ENCODE data around the gene SCAF8. TPM values are rescaled to one million over a fixed set of nuclear protein-coding genes. Genes with fewer than 3 reads are reported as not detected.

The SCAF8 gene
- total and polyA plus RNA-seq, 2 of the 4 experiments (the other 2 are of a cell fraction), result 16.1 to 23.5 TPM

DNA sequence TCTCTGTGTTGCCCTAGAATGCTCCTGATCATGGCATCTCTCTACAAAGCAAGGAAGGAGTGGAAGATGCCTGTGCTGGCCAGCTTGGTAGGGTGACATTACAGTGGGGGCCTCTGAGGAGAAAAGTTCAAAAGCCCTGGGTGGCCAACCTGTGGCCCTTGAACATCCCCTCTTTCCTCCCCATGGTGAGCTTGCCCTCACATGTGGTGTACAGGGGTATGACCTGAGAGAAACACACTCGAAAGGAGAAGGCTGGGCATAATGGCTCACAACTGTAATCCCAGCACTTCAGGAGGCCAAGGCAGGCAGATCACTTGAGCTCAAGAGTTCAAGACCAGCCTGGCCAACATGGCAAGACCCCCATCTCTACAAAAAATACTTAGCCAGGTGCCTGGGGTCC lies 36.6 kb upstream of the SCAF8 start:
- no peaks in the 10 kb centered on the region for H4K20me1 ChIP-seq (ENCODE audit: insufficient read depth, low read length)
- in situ Hi-C loops (cut with MboI; ENCODE audit: low sequenced_read_pairs), result no loop called here
- no peak overlapping the region for H3K23ac ChIP-seq (ENCODE audit: low read depth, low read length)
- no peak overlapping the region for H3K14ac ChIP-seq (replicated peaks; ENCODE audit: low read depth, low read length)
- TF ChIP-seq, protein P1, sequence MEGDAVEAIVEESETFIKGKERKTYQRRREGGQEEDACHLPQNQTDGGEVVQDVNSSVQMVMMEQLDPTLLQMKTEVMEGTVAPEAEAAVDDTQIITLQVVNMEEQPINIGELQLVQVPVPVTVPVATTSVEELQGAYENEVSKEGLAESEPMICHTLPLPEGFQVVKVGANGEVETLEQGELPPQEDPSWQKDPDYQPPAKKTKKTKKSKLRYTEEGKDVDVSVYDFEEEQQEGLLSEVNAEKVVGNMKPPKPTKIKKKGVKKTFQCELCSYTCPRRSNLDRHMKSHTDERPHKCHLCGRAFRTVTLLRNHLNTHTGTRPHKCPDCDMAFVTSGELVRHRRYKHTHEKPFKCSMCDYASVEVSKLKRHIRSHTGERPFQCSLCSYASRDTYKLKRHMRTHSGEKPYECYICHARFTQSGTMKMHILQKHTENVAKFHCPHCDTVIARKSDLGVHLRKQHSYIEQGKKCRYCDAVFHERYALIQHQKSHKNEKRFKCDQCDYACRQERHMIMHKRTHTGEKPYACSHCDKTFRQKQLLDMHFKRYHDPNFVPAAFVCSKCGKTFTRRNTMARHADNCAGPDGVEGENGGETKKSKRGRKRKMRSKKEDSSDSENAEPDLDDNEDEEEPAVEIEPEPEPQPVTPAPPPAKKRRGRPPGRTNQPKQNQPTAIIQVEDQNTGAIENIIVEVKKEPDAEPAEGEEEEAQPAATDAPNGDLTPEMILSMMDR (conservative IDR thresholded peaks at IDR 0.05; ENCODE audit: low read depth, low read length), result no peak
- no peak for TF ChIP-seq POLR2A (IDR thresholded peaks at IDR 0.05; ENCODE audit: low read depth, low read length)
- no peak for TF ChIP-seq MAZ (IDR thresholded peaks at IDR 0.05; ENCODE audit: borderline replicate concordance, low read depth, low read length)
- TF ChIP-seq CEBPB (IDR thresholded peaks at IDR 0.05; ENCODE audit: low read depth, low read length), result no peak
- TF ChIP-seq RFX5 (IDR thresholded peaks at IDR 0.05; ENCODE audit: low read depth, low read length), result no peak
- TF ChIP-seq, protein P2, sequence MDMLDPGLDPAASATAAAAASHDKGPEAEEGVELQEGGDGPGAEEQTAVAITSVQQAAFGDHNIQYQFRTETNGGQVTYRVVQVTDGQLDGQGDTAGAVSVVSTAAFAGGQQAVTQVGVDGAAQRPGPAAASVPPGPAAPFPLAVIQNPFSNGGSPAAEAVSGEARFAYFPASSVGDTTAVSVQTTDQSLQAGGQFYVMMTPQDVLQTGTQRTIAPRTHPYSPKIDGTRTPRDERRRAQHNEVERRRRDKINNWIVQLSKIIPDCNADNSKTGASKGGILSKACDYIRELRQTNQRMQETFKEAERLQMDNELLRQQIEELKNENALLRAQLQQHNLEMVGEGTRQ (IDR thresholded peaks at IDR 0.05; ENCODE audit: low read depth, low read length), result no peak
- TF ChIP-seq MXI1 (IDR thresholded peaks at IDR 0.05; ENCODE audit: borderline replicate concordance, low read depth, low read length), result no peak
- no peak for TF ChIP-seq FOS (IDR thresholded peaks at IDR 0.05; ENCODE audit: low read depth, low read length)
- TF ChIP-seq BHLHE40 (IDR thresholded peaks at IDR 0.05; ENCODE audit: low read depth, low read length), result no peak
- no peak for TF ChIP-seq NFE2L2 (IDR thresholded peaks at IDR 0.05; ENCODE audit: low read depth, low read length)
- no peak for TF ChIP-seq MAFK (IDR thresholded peaks at IDR 0.05; ENCODE audit: low read depth, low read length)
- TF ChIP-seq, protein P3, sequence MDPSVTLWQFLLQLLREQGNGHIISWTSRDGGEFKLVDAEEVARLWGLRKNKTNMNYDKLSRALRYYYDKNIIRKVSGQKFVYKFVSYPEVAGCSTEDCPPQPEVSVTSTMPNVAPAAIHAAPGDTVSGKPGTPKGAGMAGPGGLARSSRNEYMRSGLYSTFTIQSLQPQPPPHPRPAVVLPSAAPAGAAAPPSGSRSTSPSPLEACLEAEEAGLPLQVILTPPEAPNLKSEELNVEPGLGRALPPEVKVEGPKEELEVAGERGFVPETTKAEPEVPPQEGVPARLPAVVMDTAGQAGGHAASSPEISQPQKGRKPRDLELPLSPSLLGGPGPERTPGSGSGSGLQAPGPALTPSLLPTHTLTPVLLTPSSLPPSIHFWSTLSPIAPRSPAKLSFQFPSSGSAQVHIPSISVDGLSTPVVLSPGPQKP (IDR thresholded peaks at IDR 0.05; ENCODE audit: borderline replicate concordance, low read depth, low read length), result no peak
- no peak for TF ChIP-seq CHD1 (IDR thresholded peaks at IDR 0.05; ENCODE audit: low read depth, low read length)
- no peak overlapping the region for H4K5ac ChIP-seq (ENCODE audit: low read depth, low read length)
- H3K27ac ChIP-seq (ENCODE audit: insufficient read depth, low read length), result no peak overlapping the region
- no peaks in the 10 kb centered on the region for H3K79me1 ChIP-seq (ENCODE audit: low read depth in 1 of 2, low read length in 2 of 2)
- CTCF ChIA-PET, result no interaction called here
- WGBS, 2 experiments (ENCODE audit: extremely low coverage in 2 of 2, insufficient read length in 1 of 2), result no CpG with 5 or more reads among the region's 1 CpG
- POLR2A ChIA-PET (ENCODE audit: unreplicated experiment), result no interaction called here
- no peak overlapping the region for H4K8ac ChIP-seq (ENCODE audit: low read depth in 2 of 2, low read length in 2 of 2)
- no peak overlapping the region for H2AK5ac ChIP-seq (ENCODE audit: low read depth, low read length)
- DNase-seq, result no peak
- no peaks in the 10 kb centered on the region for H3K27me3 ChIP-seq (ENCODE audit: control insufficient read depth, insufficient read depth, low read length)
- no peaks in the 10 kb centered on the region for H3K4me1 ChIP-seq (ENCODE audit: control insufficient read depth, insufficient read depth, low read length)
- no peak overlapping the region for H2BK120ac ChIP-seq (ENCODE audit: low read depth, low read length)
- no peaks in the 10 kb centered on the region for H3K9me3 ChIP-seq (ENCODE audit: control insufficient read depth, insufficient read depth, low read length)
- intact Hi-C loops (cut with micrococcal nuclease), result no loop called here
- no peak overlapping the region for H2BK15ac ChIP-seq (ENCODE audit: low read depth, low read length)
- no peak overlapping the region for H3K18ac ChIP-seq (ENCODE audit: low read depth, low read length)
- no peak overlapping the region for H3K56ac ChIP-seq (ENCODE audit: extremely low read depth, insufficient read depth, low read length)
- H2AFZ ChIP-seq (replicated peaks; ENCODE audit: low read length, poor library complexity), result no peak overlapping the region
- H4K91ac ChIP-seq (ENCODE audit: insufficient read depth, low read depth, low read length), result no peak overlapping the region
- H2AK9ac ChIP-seq (replicated peaks; ENCODE audit: low read depth, low read length, poor library complexity), result no peak overlapping the region
- H3K4me3 ChIP-seq (ENCODE audit: insufficient read depth, low read depth, low read length), result no peak overlapping the region
- H2BK5ac ChIP-seq (ENCODE audit: low read depth, low read length, poor library complexity, severe bottlenecking), result no peak overlapping the region
- ATAC-seq (ENCODE audit: low read depth), result no peak
- no peaks in the 10 kb centered on the region for H3K9me1 ChIP-seq (ENCODE audit: insufficient read depth, low read length)
- no peak overlapping the region for H3K9ac ChIP-seq (ENCODE audit: low read depth, low read length)
- dilution Hi-C loops (cut with HindIII; ENCODE audit: low sequenced_read_pairs, unreplicated experiment), result no loop called here
- BruUV-seq (replicated peaks), result no TSS peak
- no peak overlapping the region for H3K4me2 ChIP-seq (ENCODE audit: low read depth, low read length)
- H2BK20ac ChIP-seq (ENCODE audit: low read depth, low read length), result no peak overlapping the region
- no peaks in the 10 kb centered on the region for H3K36me3 ChIP-seq (ENCODE audit: control insufficient read depth, insufficient read depth, low read length)
- no peak overlapping the region for H3K4ac ChIP-seq (ENCODE audit: low read depth, low read length)
